ENCODE data around the gene CARD10.

- no peak for TF ChIP-seq POLR2A (IDR thresholded peaks at IDR 0.05; ENCODE audit: low read depth, low read length)
- no peak for TF ChIP-seq POLR2AphosphoS5 (IDR thresholded peaks at IDR 0.05; ENCODE audit: low read depth, low read length)
- no peak for TF ChIP-seq TAF1 (IDR thresholded peaks at IDR 0.05; ENCODE audit: borderline replicate concordance, low read depth, low read length)
Observed at GRCh38 chr22:37522482-37522881, 3.3 kb upstream of the CARD10 start.
